ENCODE results near the gene PINLYP. TPM values are rescaled to one million over a fixed set of nuclear protein-coding genes. Genes with fewer than 3 reads are reported as not detected.

Gene PINLYP
- total and polyA plus RNA-seq, 9 of the 15 experiments (the other 6 are each of a cell fraction or from before 2014, with no cell fraction given) = 1.00 to 6.7 (median 2.2) TPM

GRCh38 chr19:43582495-43582894 is 6.9 kb downstream of the PINLYP start:
- H3K4me3 ChIP-seq = no peak overlapping the region
- no peak overlapping the region for H3K4me2 ChIP-seq (ENCODE audit: insufficient read depth, low read length)
- no peaks in the 10 kb centered on the region for H4K20me1 ChIP-seq (replicated peaks; ENCODE audit: control insufficient read depth, insufficient read depth, low read length)
- H3K36me3 ChIP-seq (ENCODE audit: control insufficient read depth, insufficient read depth, low read length) = no peaks in the 10 kb centered on the region
- POLR2A ChIA-PET = interaction anchor here (1.2 kb wide), 2 partner anchors 12 to 13 kb away, joined by 4 to 5 read pairs; partner anchors contain the start of genes IRGQ and ZNF576
- no TSS peak for BruUV-seq (replicated peaks)
- peaks cover 10 to 13% of the 10 kb centered on the region in 2 experiments; a peak in 4 of 5 replicates for H3K4me1 ChIP-seq (replicated peaks in 1 of 2; ENCODE audit: control insufficient read depth in 2 of 2, insufficient read depth in 2 of 2, low read length in 2 of 2)
- FAIRE-seq (no peak), ATAC-seq (no peak), DNase-seq (ENCODE audit: extremely low read depth in 1 of 4, low spot score in 3 of 4) (no peak)
- TF ChIP-seq CBX3 (IDR thresholded peaks at IDR 0.05; ENCODE audit: borderline replicate concordance in 1 of 2, low read length in 2 of 2) (0 out of 3 replicates have a peak, but pooled peaks of 1 of the 2 experiments have one; percentile 33), ZNF263 (CRISPR knock-in tag; IDR thresholded peaks at IDR 0.05; ENCODE audit: borderline replicate concordance) (no peak), BRCA1 (IDR thresholded peaks at IDR 0.05) (no peak), BRCA1 (CRISPR knock-in tag; IDR thresholded peaks at IDR 0.05) (no peak), ADNP (tag; IDR thresholded peaks at IDR 0.05) (peak; percentile 82), BRD4 (IDR thresholded peaks at IDR 0.05) (no peak), TAF7 (tag; IDR thresholded peaks at IDR 0.05) (no peak), RCOR1 (IDR thresholded peaks at IDR 0.05; ENCODE audit: borderline replicate concordance in 1 of 2, low read depth in 2 of 2, low read length in 2 of 2) (peak; percentile 36 to 54; a peak in 2 of 4 replicates), HDAC2 (IDR thresholded peaks at IDR 0.05) (peak; percentile 26; the same call in 1 of the 2 replicates), RBM25 (IDR thresholded peaks at IDR 0.05; ENCODE audit: low read depth, low read length, severe bottlenecking) (peak; percentile 95), BCOR (IDR thresholded peaks at IDR 0.05) (peak; percentile 88), KDM1A (IDR thresholded peaks at IDR 0.05) (peak; percentile 57 to 68), ESRRB (CRISPR knock-in tag; IDR thresholded peaks at IDR 0.05; ENCODE audit: borderline replicate concordance) (no peak), E2F3 (CRISPR knock-in tag; IDR thresholded peaks at IDR 0.05) (no peak)
- H3K9ac ChIP-seq (ENCODE audit: insufficient read depth in 1 of 2, low read depth in 2 of 2, low read length in 2 of 2) = no peak overlapping the region
- intact Hi-C loops (cut with micrococcal nuclease) (no loop called here), in situ Hi-C loops (cut with MboI) (no loop called here)
- H3K27ac ChIP-seq (ENCODE audit: extremely low read depth, low read depth, low read length) = no peak overlapping the region
- CTCF ChIA-PET (ENCODE audit: low intra/inter-chr PET ratio) = no interaction called here
- no peaks in the 10 kb centered on the region; a peak in 1 of 5 replicates for H3K27me3 ChIP-seq (ENCODE audit: control insufficient read depth in 2 of 2, insufficient read depth in 2 of 2, low read length in 2 of 2)
- H2AFZ ChIP-seq (ENCODE audit: low read depth, low read length) = no peak overlapping the region
- no peaks in the 10 kb centered on the region for H3K9me3 ChIP-seq (replicated peaks; ENCODE audit: control insufficient read depth, insufficient read depth, low read depth, low read length)
- H3K79me2 ChIP-seq (ENCODE audit: control insufficient read depth, insufficient read depth, low read length) = no peaks in the 10 kb centered on the region
- 54% methylated on average over 2 of the region's 2 CpGs for WGBS (ENCODE audit: insufficient coverage, low coverage, missing lambda C conversion rate)
- H3K9me1 ChIP-seq (ENCODE audit: control insufficient read depth, insufficient read depth, low read length) = no peaks in the 10 kb centered on the region

Measured in K562 (cell line).